ENCODE results near the gene MRPL53.
A peak's percentile ranks its signal among the peaks of the same experiment; 100 is the strongest.
"Not testable (repeated sequence)": the region's sequence is repeated elsewhere in the genome, so short reads cannot be mapped to it uniquely, and the experiment has no call there.

MRPL53 gene

GRCh38 chr2:74459503-74460118 is 12.9 kb downstream of the MRPL53 start:
- CTCF ChIA-PET = interaction anchor here (1.0 kb wide), 1 partner anchor 67 kb away, joined by 3 read pairs; no protein-coding TSS in a partner anchor
- not testable (repeated sequence) for H3K4me1 ChIP-seq (ENCODE audit: control insufficient read depth, insufficient read depth, low read length); H3K9me3 ChIP-seq (ENCODE audit: control insufficient read depth, insufficient read depth, low read depth, low read length)
- H3K27ac ChIP-seq (ENCODE audit: extremely low read depth, low read depth, low read length) = 0 out of 2 replicates have a peak overlapping the region, but pooled peaks have one; percentile 6
- H3K36me3 ChIP-seq (ENCODE audit: control insufficient read depth in 2 of 2, insufficient read depth in 1 of 2, low read length in 2 of 2) = peaks cover 0 to 35% of the 10 kb centered on the region in 2 experiments; a peak in 1 of 3 replicates
- peak overlapping the region; percentile 82 for H3K4me3 ChIP-seq (ENCODE audit: low read depth, low read length)
- TF ChIP-seq, protein P1, sequence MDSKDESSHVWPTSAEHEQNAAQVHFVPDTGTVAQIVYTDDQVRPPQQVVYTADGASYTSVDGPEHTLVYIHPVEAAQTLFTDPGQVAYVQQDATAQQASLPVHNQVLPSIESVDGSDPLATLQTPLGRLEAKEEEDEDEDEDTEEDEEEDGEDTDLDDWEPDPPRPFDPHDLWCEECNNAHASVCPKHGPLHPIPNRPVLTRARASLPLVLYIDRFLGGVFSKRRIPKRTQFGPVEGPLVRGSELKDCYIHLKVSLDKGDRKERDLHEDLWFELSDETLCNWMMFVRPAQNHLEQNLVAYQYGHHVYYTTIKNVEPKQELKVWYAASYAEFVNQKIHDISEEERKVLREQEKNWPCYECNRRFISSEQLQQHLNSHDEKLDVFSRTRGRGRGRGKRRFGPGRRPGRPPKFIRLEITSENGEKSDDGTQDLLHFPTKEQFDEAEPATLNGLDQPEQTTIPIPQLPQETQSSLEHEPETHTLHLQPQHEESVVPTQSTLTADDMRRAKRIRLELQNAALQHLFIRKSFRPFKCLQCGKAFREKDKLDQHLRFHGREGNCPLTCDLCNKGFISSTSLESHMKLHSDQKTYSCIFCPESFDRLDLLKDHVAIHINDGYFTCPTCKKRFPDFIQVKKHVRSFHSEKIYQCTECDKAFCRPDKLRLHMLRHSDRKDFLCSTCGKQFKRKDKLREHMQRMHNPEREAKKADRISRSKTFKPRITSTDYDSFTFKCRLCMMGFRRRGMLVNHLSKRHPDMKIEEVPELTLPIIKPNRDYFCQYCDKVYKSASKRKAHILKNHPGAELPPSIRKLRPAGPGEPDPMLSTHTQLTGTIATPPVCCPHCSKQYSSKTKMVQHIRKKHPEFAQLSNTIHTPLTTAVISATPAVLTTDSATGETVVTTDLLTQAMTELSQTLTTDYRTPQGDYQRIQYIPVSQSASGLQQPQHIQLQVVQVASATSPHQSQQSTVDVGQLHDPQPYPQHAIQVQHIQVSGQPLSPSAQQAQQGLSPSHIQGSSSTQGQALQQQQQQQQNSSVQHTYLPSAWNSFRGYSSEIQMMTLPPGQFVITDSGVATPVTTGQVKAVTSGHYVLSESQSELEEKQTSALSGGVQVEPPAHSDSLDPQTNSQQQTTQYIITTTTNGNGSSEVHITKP (tag by site-specific recombination; IDR thresholded peaks at IDR 0.05) = peak; percentile 59
- TF ChIP-seq SCRT2 (tag by site-specific recombination; IDR thresholded peaks at IDR 0.05) = peak; percentile 43; the same call in 1 of the 2 replicates
- 0 out of 2 replicates have a peak, but pooled peaks have one; percentile 52 for TF ChIP-seq ZNF600 (tag by site-specific recombination; IDR thresholded peaks at IDR 0.05)
- POLR2A ChIA-PET = interaction anchor here (0.5 to 3.8 kb wide), 11 partner anchors 9 to 130 kb away, joined by 3 to 44 read pairs (median 4); partner anchors contain the start of genes AUP1, CCDC142, HTRA2 and LOXL3

GRCh38 chr2:74458938-74459363 is 13.5 kb downstream of the MRPL53 start:
- H3K27ac ChIP-seq (ENCODE audit: extremely low read depth, low read depth, low read length) = peak overlapping the region; percentile 56; the same call in 1 of the 2 replicates

More at GRCh38 chr2:74458938-74459363, 13.5 kb downstream of the MRPL53 start:
- no peaks in the 10 kb centered on the region for H3K9me3 ChIP-seq (ENCODE audit: control insufficient read depth, insufficient read depth, low read depth, low read length)
- H3K4me1 ChIP-seq (ENCODE audit: control insufficient read depth, insufficient read depth, low read length) = peaks cover 5% of the 10 kb centered on the region
- TF ChIP-seq, protein P2, sequence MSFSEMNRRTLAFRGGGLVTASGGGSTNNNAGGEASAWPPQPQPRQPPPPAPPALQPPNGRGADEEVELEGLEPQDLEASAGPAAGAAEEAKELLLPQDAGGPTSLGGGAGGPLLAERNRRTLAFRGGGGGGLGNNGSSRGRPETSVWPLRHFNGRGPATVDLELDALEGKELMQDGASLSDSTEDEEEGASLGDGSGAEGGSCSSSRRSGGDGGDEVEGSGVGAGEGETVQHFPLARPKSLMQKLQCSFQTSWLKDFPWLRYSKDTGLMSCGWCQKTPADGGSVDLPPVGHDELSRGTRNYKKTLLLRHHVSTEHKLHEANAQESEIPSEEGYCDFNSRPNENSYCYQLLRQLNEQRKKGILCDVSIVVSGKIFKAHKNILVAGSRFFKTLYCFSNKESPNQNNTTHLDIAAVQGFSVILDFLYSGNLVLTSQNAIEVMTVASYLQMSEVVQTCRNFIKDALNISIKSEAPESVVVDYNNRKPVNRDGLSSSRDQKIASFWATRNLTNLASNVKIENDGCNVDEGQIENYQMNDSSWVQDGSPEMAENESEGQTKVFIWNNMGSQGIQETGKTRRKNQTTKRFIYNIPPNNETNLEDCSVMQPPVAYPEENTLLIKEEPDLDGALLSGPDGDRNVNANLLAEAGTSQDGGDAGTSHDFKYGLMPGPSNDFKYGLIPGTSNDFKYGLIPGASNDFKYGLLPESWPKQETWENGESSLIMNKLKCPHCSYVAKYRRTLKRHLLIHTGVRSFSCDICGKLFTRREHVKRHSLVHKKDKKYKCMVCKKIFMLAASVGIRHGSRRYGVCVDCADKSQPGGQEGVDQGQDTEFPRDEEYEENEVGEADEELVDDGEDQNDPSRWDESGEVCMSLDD (tag by site-specific recombination; IDR thresholded peaks at IDR 0.05) = no peak
- no peak for TF ChIP-seq ZNF560 (tag by site-specific recombination; IDR thresholded peaks at IDR 0.05; ENCODE audit: borderline replicate concordance)
- TF ChIP-seq, protein P3, sequence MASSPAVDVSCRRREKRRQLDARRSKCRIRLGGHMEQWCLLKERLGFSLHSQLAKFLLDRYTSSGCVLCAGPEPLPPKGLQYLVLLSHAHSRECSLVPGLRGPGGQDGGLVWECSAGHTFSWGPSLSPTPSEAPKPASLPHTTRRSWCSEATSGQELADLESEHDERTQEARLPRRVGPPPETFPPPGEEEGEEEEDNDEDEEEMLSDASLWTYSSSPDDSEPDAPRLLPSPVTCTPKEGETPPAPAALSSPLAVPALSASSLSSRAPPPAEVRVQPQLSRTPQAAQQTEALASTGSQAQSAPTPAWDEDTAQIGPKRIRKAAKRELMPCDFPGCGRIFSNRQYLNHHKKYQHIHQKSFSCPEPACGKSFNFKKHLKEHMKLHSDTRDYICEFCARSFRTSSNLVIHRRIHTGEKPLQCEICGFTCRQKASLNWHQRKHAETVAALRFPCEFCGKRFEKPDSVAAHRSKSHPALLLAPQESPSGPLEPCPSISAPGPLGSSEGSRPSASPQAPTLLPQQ (tag by site-specific recombination; IDR thresholded peaks at IDR 0.05) = no peak
- TF ChIP-seq ZNF266 (tag by site-specific recombination; IDR thresholded peaks at IDR 0.05; ENCODE audit: low read depth) = no peak
- TF ChIP-seq ZNF175 (tag by site-specific recombination; IDR thresholded peaks at IDR 0.05) = no peak
- no peak for TF ChIP-seq ZNF660 (tag by site-specific recombination; IDR thresholded peaks at IDR 0.05)
- TF ChIP-seq ZNF785 (tag by site-specific recombination; IDR thresholded peaks at IDR 0.05) = no peak
- TF ChIP-seq TCF7L2 (IDR thresholded peaks at IDR 0.05; ENCODE audit: borderline replicate concordance, low read depth, low read length) = no peak
- ChIA-PET POLR2A (interaction anchor here (0.5 to 3.8 kb wide), 20 partner anchors 8 to 104 kb away, joined by 3 to 44 read pairs (median 6); partner anchors contain the start of genes AUP1, C2orf81, CCDC142 and HTRA2), CTCF (interaction anchor here (0.6 to 1.1 kb wide), 2 partner anchors 8 to 1822 kb away, joined by 3 read pairs; no protein-coding TSS in a partner anchor)
- peak overlapping the region; percentile 82 for H3K4me3 ChIP-seq (ENCODE audit: low read depth, low read length)
- H3K36me3 ChIP-seq (ENCODE audit: control insufficient read depth in 2 of 2, insufficient read depth in 1 of 2, low read length in 2 of 2) = peaks cover 0 to 35% of the 10 kb centered on the region in 2 experiments; a peak in 1 of 3 replicates

Data from HEK293 (cell line).